GM23338 (cell line): ENCODE measurements around the gene SORCS2. TPM values are rescaled to one million over a fixed set of nuclear protein-coding genes. Genes with fewer than 3 reads are reported as not detected.

Source experiments
- CREB1 ChIP-seq: fragments of 250-450 bp; sonication (Bioruptor Pico); IDR thresholded peaks from 2 replicates; pipeline ENCODE4 v1.5.0; 2020; ENCODE audit warnings: low read depth, mild to moderate bottlenecking, moderate library complexity
- ETS1 ChIP-seq: IDR thresholded peaks from 2 replicates; pipeline ENCODE4 v1.6.1; 2016; ENCODE audit warnings: antibody characterized with exemption
- EZH2 ChIP-seq: fragments of 200-600 bp; sonication (generic); IDR thresholded peaks from one replicate; pipeline ENCODE4 v1.8.0; 2017; ENCODE audit warnings: antibody characterized with exemption, mild to moderate bottlenecking, low read depth; ENCODE audit not compliant: unreplicated experiment
- JUNB ChIP-seq: IDR thresholded peaks from one replicate; pipeline ENCODE4 v1.6.1; 2016; ENCODE audit warnings: antibody characterized with exemption; ENCODE audit not compliant: unreplicated experiment
- NANOG ChIP-seq: IDR thresholded peaks from 2 replicates; pipeline ENCODE4 v1.6.1; 2016; ENCODE audit warnings: antibody characterized with exemption, borderline replicate concordance
- REST ChIP-seq: IDR thresholded peaks from one replicate; pipeline ENCODE4 v1.6.1; 2018; ENCODE audit warnings: antibody characterized with exemption; ENCODE audit not compliant: unreplicated experiment
- ZNF114 ChIP-seq: fragments of 250-450 bp; sonication (Bioruptor Pico); IDR thresholded peaks from 2 replicates; pipeline ENCODE4 v1.5.0; 2020; ENCODE audit warnings: mild to moderate bottlenecking, moderate library complexity
- ZNF462 ChIP-seq: fragments of 250-450 bp; sonication (Bioruptor Pico); IDR thresholded peaks from 2 replicates; pipeline ENCODE4 v1.5.0; 2020; ENCODE audit warnings: mild to moderate bottlenecking, moderate library complexity
- polyA plus RNA-seq: library from polyadenylated mRNA; unstranded; fragments of >200 nt; fragmentation: Nextera tagmentation; extraction: Ambion mirVana; gene quantifications from 2 replicates; pipeline ENCODE4 v1.2.1, GENCODE V29; 2016
- total RNA-seq: library from RNA; depleted of rRNA; stranded (reverse); fragments of >200 nt; shearing (Covaris generic); gene quantifications from 2 replicates; pipeline ENCODE4 v1.2.3, GENCODE V29; 2014

Gene SORCS2
- total and polyA plus RNA-seq, 2 experiments from 2014 or later: 0.47 to 2.4 TPM

- no peak for TF ChIP-seq ZNF462
- TF ChIP-seq JUNB: no peak
- no peak for TF ChIP-seq EZH2
- no peak for TF ChIP-seq ETS1
- no peak for TF ChIP-seq CREB1 (CRISPR knock-in tag)
- TF ChIP-seq REST: no peak
- TF ChIP-seq ZNF114 (CRISPR knock-in tag): no peak
- no peak for TF ChIP-seq NANOG
Measured at GRCh38 chr4:7538518-7538917, 346.2 kb downstream of the SORCS2 start (continued).
